PFSK-1 (cell line): ENCODE measurements around the gene SDK1.

Experiments
- FOXP2 ChIP-seq: optimal IDR thresholded peaks from 2 replicates; pipeline ENCODE3; 2011; ENCODE audit warnings: borderline replicate concordance, control low read depth, inconsistent platforms; ENCODE audit not compliant: insufficient read depth; ENCODE audit errors: extremely low read length, extremely low read depth
- POLR2AphosphoS5 ChIP-seq: IDR thresholded peaks from 2 replicates; pipeline ENCODE4 v1.6.1; 2012; ENCODE audit warnings: low read depth, mild to moderate bottlenecking, control low read depth, low read length, moderate library complexity
- SIN3A ChIP-seq: IDR thresholded peaks from 2 replicates; pipeline ENCODE4 v1.6.1; 2012; ENCODE audit warnings: mild to moderate bottlenecking, low read length, moderate library complexity, borderline replicate concordance; ENCODE audit not compliant: insufficient read depth
- TAF1 ChIP-seq: IDR thresholded peaks from 2 replicates; pipeline ENCODE4 v1.6.1; 2012; ENCODE audit warnings: low read length, control low read depth, borderline replicate concordance; ENCODE audit not compliant: insufficient read depth
- TF ChIP-seq, protein P1 (sequence below), 2 experiments: IDR thresholded peaks; 2 replicates each; pipeline versions ENCODE4 v1.6.1 to v1.8.0; 2011 to 2012; ENCODE audit warnings: low read depth in 2 of 2, low read length in 2 of 2, control low read depth in 1 of 2, inconsistent platforms in 1 of 2, mild to moderate bottlenecking in 1 of 2, moderate library complexity in 1 of 2; ENCODE audit not compliant: insufficient read depth in 1 of 2

Gene SDK1

GRCh38 chr7:3594901-3595300 is 293.8 kb downstream of the SDK1 start:
- no peak for TF ChIP-seq POLR2AphosphoS5
- no peak for TF ChIP-seq FOXP2
- TF ChIP-seq, protein P1, sequence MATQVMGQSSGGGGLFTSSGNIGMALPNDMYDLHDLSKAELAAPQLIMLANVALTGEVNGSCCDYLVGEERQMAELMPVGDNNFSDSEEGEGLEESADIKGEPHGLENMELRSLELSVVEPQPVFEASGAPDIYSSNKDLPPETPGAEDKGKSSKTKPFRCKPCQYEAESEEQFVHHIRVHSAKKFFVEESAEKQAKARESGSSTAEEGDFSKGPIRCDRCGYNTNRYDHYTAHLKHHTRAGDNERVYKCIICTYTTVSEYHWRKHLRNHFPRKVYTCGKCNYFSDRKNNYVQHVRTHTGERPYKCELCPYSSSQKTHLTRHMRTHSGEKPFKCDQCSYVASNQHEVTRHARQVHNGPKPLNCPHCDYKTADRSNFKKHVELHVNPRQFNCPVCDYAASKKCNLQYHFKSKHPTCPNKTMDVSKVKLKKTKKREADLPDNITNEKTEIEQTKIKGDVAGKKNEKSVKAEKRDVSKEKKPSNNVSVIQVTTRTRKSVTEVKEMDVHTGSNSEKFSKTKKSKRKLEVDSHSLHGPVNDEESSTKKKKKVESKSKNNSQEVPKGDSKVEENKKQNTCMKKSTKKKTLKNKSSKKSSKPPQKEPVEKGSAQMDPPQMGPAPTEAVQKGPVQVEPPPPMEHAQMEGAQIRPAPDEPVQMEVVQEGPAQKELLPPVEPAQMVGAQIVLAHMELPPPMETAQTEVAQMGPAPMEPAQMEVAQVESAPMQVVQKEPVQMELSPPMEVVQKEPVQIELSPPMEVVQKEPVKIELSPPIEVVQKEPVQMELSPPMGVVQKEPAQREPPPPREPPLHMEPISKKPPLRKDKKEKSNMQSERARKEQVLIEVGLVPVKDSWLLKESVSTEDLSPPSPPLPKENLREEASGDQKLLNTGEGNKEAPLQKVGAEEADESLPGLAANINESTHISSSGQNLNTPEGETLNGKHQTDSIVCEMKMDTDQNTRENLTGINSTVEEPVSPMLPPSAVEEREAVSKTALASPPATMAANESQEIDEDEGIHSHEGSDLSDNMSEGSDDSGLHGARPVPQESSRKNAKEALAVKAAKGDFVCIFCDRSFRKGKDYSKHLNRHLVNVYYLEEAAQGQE (IDR thresholded peaks at IDR 0.05; ENCODE audit: insufficient read depth in 1 of 2, low read depth in 2 of 2, low read length in 2 of 2), result no peak

DNA sequence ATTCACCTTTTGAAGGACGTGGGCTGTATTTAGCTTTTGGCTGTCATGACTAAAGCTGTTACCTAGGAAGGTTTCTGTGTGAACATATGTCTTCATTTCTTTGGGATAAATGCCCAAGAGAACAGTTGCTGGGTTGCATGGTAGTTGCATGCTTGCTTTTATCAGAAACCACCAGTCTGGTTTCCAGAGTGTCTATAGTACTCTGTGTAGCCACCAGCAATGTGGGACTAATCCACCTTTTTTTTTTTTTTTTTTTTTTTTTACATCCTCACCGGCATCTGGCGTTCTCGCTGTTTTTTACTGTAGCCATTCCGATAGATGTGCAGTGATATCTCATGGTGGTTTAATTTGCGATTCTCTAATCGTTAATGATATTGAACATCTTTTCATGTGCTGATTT is 297.8 kb downstream of the SDK1 start:
- no peak for TF ChIP-seq TAF1
- TF ChIP-seq FOXP2, result no peak
- no peak for TF ChIP-seq POLR2AphosphoS5
- TF ChIP-seq SIN3A, result no peak

- TF ChIP-seq SIN3A (no peak), FOXP2 (no peak), TAF1 (no peak)
- TF ChIP-seq, protein P1 (IDR thresholded peaks at IDR 0.05; ENCODE audit: insufficient read depth in 1 of 2, low read depth in 2 of 2, low read length in 2 of 2), result no peak
Measured at GRCh38 chr7:3605222-3605621, 304.2 kb downstream of the SDK1 start.

DNA sequence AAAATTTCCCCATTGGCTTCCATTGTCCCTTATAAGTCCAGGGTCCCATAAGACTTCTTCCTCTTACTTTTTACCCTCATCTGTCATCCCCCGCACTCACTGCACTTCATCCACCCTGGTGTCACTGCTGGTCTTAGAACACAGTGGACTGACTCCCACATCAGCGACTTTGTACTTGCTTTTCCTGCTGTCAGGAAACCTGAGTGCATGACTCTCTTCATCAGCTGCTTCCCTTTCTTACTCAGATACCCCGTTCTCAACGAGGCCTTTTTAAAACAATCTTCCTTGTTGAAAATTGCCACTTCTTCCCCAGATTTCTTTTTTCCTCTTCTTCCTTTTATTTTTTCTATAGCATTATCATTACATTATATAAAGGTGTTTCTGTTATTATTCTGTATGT is 305.4 kb downstream of the SDK1 start:
- TF ChIP-seq SIN3A, result no peak
- TF ChIP-seq TAF1, result no peak
- TF ChIP-seq, protein P1 (IDR thresholded peaks at IDR 0.05; ENCODE audit: insufficient read depth in 1 of 2, low read depth in 2 of 2, low read length in 2 of 2), result no peak
- TF ChIP-seq POLR2AphosphoS5, result no peak
- TF ChIP-seq FOXP2, result no peak

GRCh38 chr7:3607847-3608246 is 306.8 kb downstream of the SDK1 start:
- TF ChIP-seq POLR2AphosphoS5 (no peak), TAF1 (no peak), FOXP2 (no peak), SIN3A (no peak)
- TF ChIP-seq, protein P1 (IDR thresholded peaks at IDR 0.05; ENCODE audit: insufficient read depth in 1 of 2, low read depth in 2 of 2, low read length in 2 of 2), result no peak

GRCh38 chr7:3616306-3616705 is 315.3 kb downstream of the SDK1 start:
- TF ChIP-seq TAF1, result no peak
- no peak for TF ChIP-seq POLR2AphosphoS5
